ENCODE data around the gene SORCS3. TPM values are rescaled to one million over a fixed set of nuclear protein-coding genes. Genes with fewer than 3 reads are reported as not detected.

SORCS3 gene
- total and polyA plus RNA-seq, 2 of the 4 experiments (the other 2 are of a cell fraction), result not detected

DNA sequence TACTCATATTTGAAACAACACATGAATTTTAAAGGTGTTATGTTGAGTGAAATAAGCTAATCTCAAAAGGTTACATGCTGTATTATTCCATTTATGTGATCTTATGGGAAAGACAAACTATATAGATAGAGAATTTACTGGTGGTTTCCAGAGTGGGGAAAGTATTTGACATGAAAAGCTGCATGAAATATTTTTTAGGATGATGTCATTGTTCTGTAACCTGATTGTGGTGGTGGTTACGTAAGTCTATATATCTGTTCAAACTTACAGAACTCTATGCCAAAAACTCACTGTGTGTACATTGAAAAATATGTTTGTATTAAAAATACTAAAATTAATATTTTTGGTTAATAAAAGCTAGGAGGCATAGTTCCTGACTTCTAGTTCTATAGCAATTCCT, 453.0 kb downstream of the SORCS3 start:
- in situ Hi-C loops (cut with MboI; ENCODE audit: low sequenced_read_pairs), result no loop called here
- Histone ChIP-seq H4K91ac (ENCODE audit: insufficient read depth, low read depth, low read length) (no peak overlapping the region), H3K4me1 (ENCODE audit: control insufficient read depth, insufficient read depth, low read length) (no peaks in the 10 kb centered on the region), H2AFZ (replicated peaks; ENCODE audit: low read length, poor library complexity) (no peak overlapping the region), H3K4ac (ENCODE audit: low read depth, low read length) (no peak overlapping the region), H3K27ac (ENCODE audit: insufficient read depth, low read length) (no peak overlapping the region), H3K9me3 (ENCODE audit: control insufficient read depth, insufficient read depth, low read length) (peaks cover 12% of the 10 kb centered on the region), H3K18ac (ENCODE audit: low read depth, low read length) (no peak overlapping the region), H2BK20ac (ENCODE audit: low read depth, low read length) (no peak overlapping the region), H2BK120ac (ENCODE audit: low read depth, low read length) (no peak overlapping the region), H2AK9ac (replicated peaks; ENCODE audit: low read depth, low read length, poor library complexity) (no peak overlapping the region), H2AK5ac (ENCODE audit: low read depth, low read length) (no peak overlapping the region), H3K9ac (ENCODE audit: low read depth, low read length) (no peak overlapping the region), H4K5ac (ENCODE audit: low read depth, low read length) (no peak overlapping the region), H3K9me1 (ENCODE audit: insufficient read depth, low read length) (no peaks in the 10 kb centered on the region), H3K56ac (ENCODE audit: extremely low read depth, insufficient read depth, low read length) (no peak overlapping the region), H4K20me1 (ENCODE audit: insufficient read depth, low read length) (no peaks in the 10 kb centered on the region), H3K4me2 (ENCODE audit: low read depth, low read length) (no peak overlapping the region), H3K27me3 (ENCODE audit: control insufficient read depth, insufficient read depth, low read length) (no peaks in the 10 kb centered on the region), H2BK5ac (ENCODE audit: low read depth, low read length, poor library complexity, severe bottlenecking) (no peak overlapping the region), H3K79me1 (ENCODE audit: low read depth in 1 of 2, low read length in 2 of 2) (no peaks in the 10 kb centered on the region), H4K8ac (ENCODE audit: low read depth in 2 of 2, low read length in 2 of 2) (no peak overlapping the region), H3K4me3 (ENCODE audit: insufficient read depth, low read depth, low read length) (no peak overlapping the region), H2BK15ac (ENCODE audit: low read depth, low read length) (no peak overlapping the region), H3K14ac (replicated peaks; ENCODE audit: low read depth, low read length) (no peak overlapping the region), H3K23ac (ENCODE audit: low read depth, low read length) (no peak overlapping the region), H3K36me3 (ENCODE audit: control insufficient read depth, insufficient read depth, low read length) (no peaks in the 10 kb centered on the region)
- ChIA-PET POLR2A (ENCODE audit: unreplicated experiment) (no interaction called here), CTCF (no interaction called here)
- no TSS peak for BruUV-seq (replicated peaks)
- no CpG with 5 or more reads among the region's 1 CpG for WGBS, 2 experiments (ENCODE audit: extremely low coverage in 2 of 2, insufficient read length in 1 of 2)
- ATAC-seq (ENCODE audit: low read depth) (no peak), DNase-seq (no peak)
- TF ChIP-seq, protein P1, sequence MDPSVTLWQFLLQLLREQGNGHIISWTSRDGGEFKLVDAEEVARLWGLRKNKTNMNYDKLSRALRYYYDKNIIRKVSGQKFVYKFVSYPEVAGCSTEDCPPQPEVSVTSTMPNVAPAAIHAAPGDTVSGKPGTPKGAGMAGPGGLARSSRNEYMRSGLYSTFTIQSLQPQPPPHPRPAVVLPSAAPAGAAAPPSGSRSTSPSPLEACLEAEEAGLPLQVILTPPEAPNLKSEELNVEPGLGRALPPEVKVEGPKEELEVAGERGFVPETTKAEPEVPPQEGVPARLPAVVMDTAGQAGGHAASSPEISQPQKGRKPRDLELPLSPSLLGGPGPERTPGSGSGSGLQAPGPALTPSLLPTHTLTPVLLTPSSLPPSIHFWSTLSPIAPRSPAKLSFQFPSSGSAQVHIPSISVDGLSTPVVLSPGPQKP (IDR thresholded peaks at IDR 0.05; ENCODE audit: borderline replicate concordance, low read depth, low read length), result no peak
- TF ChIP-seq POLR2A (IDR thresholded peaks at IDR 0.05; ENCODE audit: low read depth, low read length) (no peak), RCOR1 (IDR thresholded peaks at IDR 0.05; ENCODE audit: insufficient replicate concordance, low read length) (no peak)
- dilution Hi-C loops (cut with HindIII; ENCODE audit: low sequenced_read_pairs, unreplicated experiment), result no loop called here
- intact Hi-C loops (cut with micrococcal nuclease), result no loop called here

Data from IMR-90 (cell line).